Measurements from ENCODE around the gene LPAR6. TPM values are rescaled to one million over a fixed set of nuclear protein-coding genes. Genes with fewer than 3 reads are reported as not detected.

LPAR6 gene
- polyA plus RNA-seq, 3 donors, result 17.2 to 72.6 (median 62.1) TPM

- Histone ChIP-seq H3K27ac (ENCODE audit: low read depth in 1 of 2, low read length in 2 of 2) (no peak overlapping the region), H3K79me2 (ENCODE audit: insufficient read depth, low read length) (no peaks in the 10 kb centered on the region), H4K20me1 (ENCODE audit: insufficient read depth, low read length) (no peaks in the 10 kb centered on the region), H3K9ac (ENCODE audit: insufficient read depth, low read length, poor library complexity, severe bottlenecking) (no peak overlapping the region), H3K4me3 (replicated peaks in 1 of 3; ENCODE audit: low read depth in 2 of 3, low read length in 3 of 3) (no peak overlapping the region), H2AFZ (ENCODE audit: insufficient read depth, low read depth, low read length, poor library complexity, severe bottlenecking) (no peak overlapping the region), H3K27me3 (ENCODE audit: control insufficient read depth in 2 of 2, insufficient read depth in 2 of 2, low read length in 2 of 2) (no peaks in the 10 kb centered on the region), H3K4me1 (ENCODE audit: control insufficient read depth in 1 of 2, insufficient read depth in 2 of 2, low read length in 2 of 2) (no peaks in the 10 kb centered on the region), H3K4me2 (replicated peaks; ENCODE audit: extremely low read depth, low read length, poor library complexity, severe bottlenecking) (no peak overlapping the region), H3K9me3 (replicated peaks in 1 of 2; ENCODE audit: control insufficient read depth in 1 of 2, insufficient read depth in 1 of 2, low read length in 2 of 2) (no peaks in the 10 kb centered on the region), H3K36me3 (replicated peaks in 1 of 2; ENCODE audit: control insufficient read depth in 1 of 2, insufficient read depth in 2 of 2, low read length in 2 of 2) (peaks cover 12 to 72% of the 10 kb centered on the region in 2 donors)
- H3K36me3 Mint-ChIP-seq, result peaks cover 49 to 54% of the 10 kb centered on the region in 2 donors
- no CpG with 5 or more reads among the region's 2 CpGs for WGBS (ENCODE audit: insufficient coverage)
- no peak for TF ChIP-seq CTCF (IDR thresholded peaks at IDR 0.05)
- no peaks in the 10 kb centered on the region for H3K27me3 Mint-ChIP-seq (ENCODE audit: low read depth in 3 of 3)
- H3K4me1 Mint-ChIP-seq, result peaks cover 7% of the 10 kb centered on the region
- H3K4me3 Mint-ChIP-seq, result no peak overlapping the region
- peaks cover 0 to 4% (median 0%) of the 10 kb centered on the region in 7 donors for H3K9me3 Mint-ChIP-seq
- no peak for DNase-seq
- H3K27ac Mint-ChIP-seq, result peak overlapping the region in 1 of 7 donors; percentile 26
- intact Hi-C loops (cut with micrococcal nuclease), result no loop called here
Measured at GRCh38 chr13:48370815-48371214, 42.1 kb downstream of the LPAR6 start.

- H3K27ac ChIP-seq (ENCODE audit: low read depth in 1 of 2, low read length in 2 of 2), result no peak overlapping the region
- intact Hi-C loops (cut with micrococcal nuclease), result no loop called here
Measured at GRCh38 chr13:48369988-48370387, 42.9 kb downstream of the LPAR6 start.

More at GRCh38 chr13:48369988-48370387, 42.9 kb downstream of the LPAR6 start:
- H3K4me1 Mint-ChIP-seq, result peaks cover 7% of the 10 kb centered on the region
- Histone ChIP-seq H3K27me3 (ENCODE audit: control insufficient read depth in 2 of 2, insufficient read depth in 2 of 2, low read length in 2 of 2) (no peaks in the 10 kb centered on the region), H3K9me3 (replicated peaks in 1 of 2; ENCODE audit: control insufficient read depth in 1 of 2, insufficient read depth in 1 of 2, low read length in 2 of 2) (no peaks in the 10 kb centered on the region), H3K4me2 (replicated peaks; ENCODE audit: extremely low read depth, low read length, poor library complexity, severe bottlenecking) (no peak overlapping the region), H3K4me3 (replicated peaks in 1 of 3; ENCODE audit: low read depth in 2 of 3, low read length in 3 of 3) (no peak overlapping the region), H3K79me2 (ENCODE audit: insufficient read depth, low read length) (no peaks in the 10 kb centered on the region), H3K9ac (ENCODE audit: insufficient read depth, low read length, poor library complexity, severe bottlenecking) (no peak overlapping the region), H3K4me1 (ENCODE audit: control insufficient read depth in 1 of 2, insufficient read depth in 2 of 2, low read length in 2 of 2) (no peaks in the 10 kb centered on the region), H2AFZ (ENCODE audit: insufficient read depth, low read depth, low read length, poor library complexity, severe bottlenecking) (no peak overlapping the region), H3K36me3 (replicated peaks in 1 of 2; ENCODE audit: control insufficient read depth in 1 of 2, insufficient read depth in 2 of 2, low read length in 2 of 2) (peaks cover 12 to 78% of the 10 kb centered on the region in 2 donors), H4K20me1 (ENCODE audit: insufficient read depth, low read length) (no peaks in the 10 kb centered on the region)
- DNase-seq, result no peak
- H3K4me3 Mint-ChIP-seq, result no peak overlapping the region
- H3K27me3 Mint-ChIP-seq (ENCODE audit: low read depth in 3 of 3), result no peaks in the 10 kb centered on the region
- H3K9me3 Mint-ChIP-seq, result peaks cover 0 to 4% (median 0%) of the 10 kb centered on the region in 7 donors
- H3K27ac Mint-ChIP-seq, result no peak overlapping the region
- WGBS (ENCODE audit: insufficient coverage), result no CpG with 5 or more reads among the region's 1 CpG
- TF ChIP-seq CTCF (IDR thresholded peaks at IDR 0.05), result no peak
- peaks cover 53 to 55% of the 10 kb centered on the region in 2 donors for H3K36me3 Mint-ChIP-seq

Small RNAs within 50 kb of the gene (small RNA-seq; reads per million reads assigned to genes)
- not detected for gene RF00017 (ENCODE audit: insufficient read length, low read depth)

Other genes with a start within 250 kb of the LPAR6 start
- 1,000 to 10,000 TPM in 2 of 3 donors, 100 to 1,000 TPM in 1; 702 to 1,657 (median 1,502) TPM for gene ITM2B, start 179.9 kb downstream of the LPAR6 start, polyA plus RNA-seq
- gene RB1, start 109.4 kb downstream of the LPAR6 start, polyA plus RNA-seq, result 10 to 100 TPM; 18.4 to 38.8 (median 29.9) TPM
- gene RCBTB2, start 120.0 kb upstream of the LPAR6 start, polyA plus RNA-seq, result 100 to 1,000 TPM in 1 of 3 donors, 10 to 100 TPM in 2; 55.5 to 100 (median 64.4) TPM
- 1 to 10 TPM; 1.9 to 6.5 (median 4.1) TPM for gene CYSLTR2, start 240.8 kb upstream of the LPAR6 start, polyA plus RNA-seq

Data from CD14-positive monocyte (primary cell).